Breast epithelium (tissue), 3 donors: Measurements from ENCODE around the gene ATP2B1.

Source experiments
- CTCF ChIP-seq, 3 donors: fragments of 450-650 bp; IDR thresholded peaks; one replicate each; pipeline ENCODE4 v1.5.1; 2016 to 2017; ENCODE audit warnings: antibody characterized with exemption in 3 of 3, mild to moderate bottlenecking in 3 of 3, moderate library complexity in 3 of 3
- POLR2A ChIP-seq: fragments of 450-650 bp; IDR thresholded peaks from one replicate; pipeline ENCODE4 v1.6.1; 2016; ENCODE audit warnings: antibody characterized with exemption, mild to moderate bottlenecking, moderate library complexity
- POLR2AphosphoS5 ChIP-seq, 3 donors: sonication (generic); formaldehyde crosslinking; IDR thresholded peaks; one replicate each; pipeline ENCODE4 v1.6.1; 2017; ENCODE audit warnings: antibody characterized with exemption in 3 of 3

- TF ChIP-seq CTCF (IDR thresholded peaks at IDR 0.05) (no peak), POLR2AphosphoS5 (IDR thresholded peaks at IDR 0.05) (no peak), POLR2A (no peak)
Measured at GRCh38 chr12:89698607-89699006, 10.0 kb downstream of the ATP2B1 start.
